GM06990 (cell line): Measurements from ENCODE around the gene MAP3K4.

Experiments
- DNase-seq: peaks from one replicate; pipeline ENCODE4 v3.0.0-alpha.2; 2011; ENCODE audit not compliant: insufficient read length; ENCODE audit errors: extremely low read depth
- H3K27me3 ChIP-seq: replicated peaks from 2 replicates; pipeline ENCODE4 v1.6.0; 2011; ENCODE audit warnings: low read length; ENCODE audit not compliant: control insufficient read depth, insufficient read depth
- H3K36me3 ChIP-seq: 2 replicates; pipeline ENCODE4 v1.5.1; 2011; ENCODE audit warnings: low read length; ENCODE audit not compliant: control insufficient read depth, insufficient read depth
- H3K4me3 ChIP-seq: replicated peaks from 2 replicates; pipeline ENCODE4 v1.5.1; 2011; ENCODE audit warnings: low read depth, mild to moderate bottlenecking, control low read depth, low read length
- CTCF ChIP-seq: IDR thresholded peaks from 2 replicates; pipeline ENCODE4 v1.5.1; 2011; ENCODE audit warnings: low read length, control low read depth, mild to moderate bottlenecking, inconsistent platforms; ENCODE audit not compliant: insufficient read depth, poor library complexity, severe bottlenecking

Gene MAP3K4

GRCh38 chr6:161031721-161032495 lies 40.3 kb downstream of the MAP3K4 start:
- no peak overlapping the region for H3K4me3 ChIP-seq
- H3K36me3 ChIP-seq, result peaks cover 2% of the 10 kb centered on the region; the same call in 1 of the 2 replicates
- no peak for TF ChIP-seq CTCF
- no peaks in the 10 kb centered on the region for H3K27me3 ChIP-seq
- DNase-seq, result no peak

GRCh38 chr6:161033667-161034066 lies 42.1 kb downstream of the MAP3K4 start:
- no peak for TF ChIP-seq CTCF
- Histone ChIP-seq H3K36me3 (peaks cover 2% of the 10 kb centered on the region), H3K27me3 (no peaks in the 10 kb centered on the region), H3K4me3 (no peak overlapping the region)
- no peak for DNase-seq

- TF ChIP-seq CTCF, result no peak
Observed at GRCh38 chr6:161035182-161035980, 43.8 kb downstream of the MAP3K4 start.

GRCh38 chr6:161035981-161036263 lies 44.4 kb downstream of the MAP3K4 start:
- Histone ChIP-seq H3K4me3 (no peak overlapping the region), H3K27me3 (no peaks in the 10 kb centered on the region), H3K36me3 (peaks cover 2% of the 10 kb centered on the region)
- no peak for DNase-seq
- TF ChIP-seq CTCF, result no peak

More at GRCh38 chr6:161035182-161035980, 43.8 kb downstream of the MAP3K4 start:
- H3K36me3 ChIP-seq, result peaks cover 2% of the 10 kb centered on the region
- no peak for DNase-seq
- H3K27me3 ChIP-seq, result no peaks in the 10 kb centered on the region
- H3K4me3 ChIP-seq, result no peak overlapping the region

- no peak for TF ChIP-seq CTCF
- Histone ChIP-seq H3K36me3 (peaks cover 5% of the 10 kb centered on the region), H3K27me3 (no peaks in the 10 kb centered on the region), H3K4me3 (no peak overlapping the region)
- DNase-seq, result no peak
Observed at GRCh38 chr6:161037873-161038228, 46.3 kb downstream of the MAP3K4 start.
